T-helper 1 cell treated with Interleukin-12 subunit alpha and Interleukin-12 subunit beta and Interleukin-4 antibody, amounts not matched to agents 30 ng/mL and 1 ng/mL, for 36 hours (primary cell): ENCODE results near the gene RALGAPA2. TPM values are rescaled to one million over a fixed set of nuclear protein-coding genes. Genes with fewer than 3 reads are reported as not detected.

Experiments
- intact Hi-C: fragments of 100-400 bp; cut with micrococcal nuclease; formaldehyde crosslinking; loops from one replicate; pipeline ENCODE4 v1.15.1; 2024
- total RNA-seq: library from RNA; stranded (reverse); gene quantifications from 2 replicates; pipeline ENCODE4 v1.2.3, GENCODE V29; 2022

Gene RALGAPA2
- total RNA-seq, 1 donor from 2014 or later: 28.6 TPM

- intact Hi-C loops: no loop called here
These were observed 235.9 kb downstream of the RALGAPA2 start for GRCh38 chr20:20476504-20476903.

GRCh38 chr20:20473657-20474056 is 238.8 kb downstream of the RALGAPA2 start:
- intact Hi-C loops: no loop called here

- intact Hi-C loops: no loop called here
These were observed 239.7 kb downstream of the RALGAPA2 start for GRCh38 chr20:20472684-20473274.

- intact Hi-C loops: no loop called here
These were observed 246.0 kb downstream of the RALGAPA2 start for GRCh38 chr20:20466341-20466879.

DNA sequence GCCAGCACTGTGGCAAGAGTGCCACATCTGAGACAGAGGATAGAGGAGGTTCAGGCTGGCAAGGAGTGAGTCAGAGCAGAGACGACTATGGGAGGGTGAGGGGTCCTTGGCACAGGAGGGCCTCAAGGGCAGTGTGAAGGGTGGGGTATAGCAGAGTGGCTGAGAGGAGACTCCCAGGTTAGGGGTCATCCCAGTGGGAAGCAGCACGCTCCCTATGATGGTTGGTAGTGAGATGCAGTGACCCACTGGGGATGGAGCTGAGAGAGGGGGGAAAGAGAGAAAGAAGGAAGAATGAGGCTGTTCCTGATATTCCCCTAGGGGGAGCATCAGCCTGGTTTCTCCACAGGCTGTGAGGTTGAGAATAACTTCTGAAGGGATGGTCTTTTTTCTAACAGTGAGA is 247.2 kb downstream of the RALGAPA2 start:
- intact Hi-C loops: no loop called here

DNA sequence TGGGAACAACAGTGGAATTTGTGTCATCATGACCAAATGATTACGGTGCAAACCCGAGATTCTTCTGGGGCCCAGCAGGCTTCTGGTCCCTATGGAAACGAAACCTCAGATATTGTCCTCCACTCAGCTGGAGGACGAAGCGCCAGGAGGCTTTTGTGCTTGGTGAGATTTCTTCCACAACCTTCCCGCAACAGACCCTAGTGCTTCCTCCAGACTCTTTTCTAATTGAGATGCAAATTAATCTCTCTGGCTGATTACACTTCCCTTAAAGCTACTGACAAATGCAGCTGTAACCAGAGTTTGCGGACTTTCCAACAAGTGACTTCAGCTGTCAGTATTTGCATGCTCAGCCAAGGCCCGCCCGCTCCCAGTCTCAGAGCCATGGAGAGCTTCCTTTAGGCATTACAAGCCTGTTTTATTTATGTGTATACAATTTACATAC is 248.5 kb downstream of the RALGAPA2 start:
- intact Hi-C loops: no loop called here

DNA sequence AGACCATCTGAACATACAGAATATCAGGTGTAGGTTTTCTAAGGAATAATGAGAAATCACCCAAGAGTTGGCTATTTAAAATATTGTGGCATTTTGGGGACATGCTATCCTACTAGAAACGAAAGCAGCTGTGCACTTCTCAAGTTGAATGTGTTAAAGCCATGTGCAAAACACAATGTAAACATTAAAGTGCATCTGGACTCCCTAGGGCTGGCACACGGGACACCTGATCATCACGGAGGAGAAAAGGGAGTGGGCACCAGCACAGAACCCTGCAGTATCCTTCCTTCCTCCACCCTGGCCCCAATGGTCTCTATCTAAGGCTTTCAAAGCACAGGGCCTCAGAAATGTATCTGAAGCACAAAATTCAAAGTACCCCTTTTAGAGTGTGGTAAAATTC is 250.3 kb downstream of the RALGAPA2 start:
- intact Hi-C loops: no loop called here

DNA sequence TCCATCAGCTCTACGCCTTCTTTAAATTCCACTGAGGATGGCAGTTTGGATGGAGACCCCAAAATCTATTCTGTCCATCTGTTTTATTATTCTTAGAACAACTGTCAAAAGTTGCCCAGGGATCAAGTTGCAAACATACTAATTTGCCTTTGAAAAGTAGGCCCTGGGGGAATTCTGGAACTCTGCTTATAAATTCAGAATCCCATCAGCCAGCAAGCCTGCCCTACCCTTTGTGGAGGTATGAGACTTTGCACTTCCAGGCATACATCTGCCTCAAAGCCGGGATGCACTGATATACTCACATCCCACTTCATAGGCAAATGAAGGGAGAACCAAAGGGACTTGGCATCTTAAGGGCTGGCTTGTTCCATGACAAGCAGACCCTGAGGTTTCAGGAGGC is 250.9 kb downstream of the RALGAPA2 start:
- intact Hi-C loops: no loop called here

- intact Hi-C loops: loop anchor here (10.0 kb wide), 1 partner anchor 105 kb away; no protein-coding TSS in a partner anchor
These were observed 252.7 kb downstream of the RALGAPA2 start for GRCh38 chr20:20459726-20460125.

DNA sequence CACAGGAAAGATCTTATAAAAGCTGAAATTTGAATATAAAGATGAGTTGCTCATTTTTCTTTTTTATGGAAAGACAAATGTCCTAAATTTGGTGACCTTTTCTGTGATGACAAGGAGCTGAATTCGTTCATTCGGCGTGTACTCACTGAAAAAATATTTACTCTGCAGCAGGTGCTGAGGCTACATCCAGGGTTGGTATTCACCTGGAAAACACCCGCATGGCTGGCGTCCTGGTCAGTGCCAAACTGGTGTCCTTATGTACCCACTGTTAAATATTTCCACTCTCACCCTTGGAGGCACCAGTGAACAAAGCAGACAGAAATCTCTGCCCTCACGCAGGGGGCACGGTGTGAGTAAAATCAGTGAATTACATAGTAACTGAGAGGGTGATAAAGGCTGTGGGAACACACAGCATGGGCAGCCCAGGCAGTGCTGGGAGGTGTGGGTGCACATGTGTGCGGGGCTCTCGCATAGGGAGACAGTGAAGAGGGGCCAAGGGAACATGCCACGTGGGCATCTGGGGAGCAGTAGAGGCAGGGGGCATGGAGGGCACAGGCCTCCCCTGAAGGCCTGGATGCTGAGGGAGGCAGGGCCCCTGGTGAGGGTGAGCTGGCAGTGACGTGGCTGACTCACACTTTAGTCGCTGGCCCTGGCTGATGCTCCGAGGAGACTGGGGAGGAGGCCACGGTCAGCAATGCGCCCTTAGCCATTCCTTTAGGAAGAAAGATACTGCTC is 254.9 kb downstream of the RALGAPA2 start:
- intact Hi-C loops: loop anchor here (10.0 kb wide), 1 partner anchor 107 kb away; no protein-coding TSS in a partner anchor

- intact Hi-C loops: loop anchor here (10.0 kb wide), 1 partner anchor 108 kb away; no protein-coding TSS in a partner anchor
These were observed 255.7 kb downstream of the RALGAPA2 start for GRCh38 chr20:20456741-20457140.

GRCh38 chr20:20455926-20456325 is 256.5 kb downstream of the RALGAPA2 start:
- intact Hi-C loops: loop anchor here (10.0 kb wide), 1 partner anchor 109 kb away; no protein-coding TSS in a partner anchor

- intact Hi-C loops: loop anchor here (10.0 kb wide), 1 partner anchor 110 kb away; no protein-coding TSS in a partner anchor
These were observed 257.4 kb downstream of the RALGAPA2 start for GRCh38 chr20:20454850-20455627.

GRCh38 chr20:20454367-20454766 is 258.1 kb downstream of the RALGAPA2 start:
- intact Hi-C loops: loop anchor here (10.0 kb wide), 1 partner anchor 110 kb away; no protein-coding TSS in a partner anchor

- intact Hi-C loops: loop anchor here (2.0 to 10.0 kb wide), 2 partner anchors 39 to 113 kb away; no protein-coding TSS in a partner anchor
These were observed 260.2 kb downstream of the RALGAPA2 start for GRCh38 chr20:20452254-20452676.

- intact Hi-C loops: loop anchor here (10.0 kb wide), 1 partner anchor 114 kb away; no protein-coding TSS in a partner anchor
These were observed 261.9 kb downstream of the RALGAPA2 start for GRCh38 chr20:20450521-20450920.

- intact Hi-C loops: no loop called here
These were observed 263.6 kb downstream of the RALGAPA2 start for GRCh38 chr20:20448881-20449280.

GRCh38 chr20:20447196-20447595 is 265.2 kb downstream of the RALGAPA2 start:
- intact Hi-C loops: no loop called here

GRCh38 chr20:20446425-20447015 is 265.9 kb downstream of the RALGAPA2 start:
- intact Hi-C loops: no loop called here

- intact Hi-C loops: no loop called here
These were observed 266.4 kb downstream of the RALGAPA2 start for GRCh38 chr20:20446001-20446400.

DNA sequence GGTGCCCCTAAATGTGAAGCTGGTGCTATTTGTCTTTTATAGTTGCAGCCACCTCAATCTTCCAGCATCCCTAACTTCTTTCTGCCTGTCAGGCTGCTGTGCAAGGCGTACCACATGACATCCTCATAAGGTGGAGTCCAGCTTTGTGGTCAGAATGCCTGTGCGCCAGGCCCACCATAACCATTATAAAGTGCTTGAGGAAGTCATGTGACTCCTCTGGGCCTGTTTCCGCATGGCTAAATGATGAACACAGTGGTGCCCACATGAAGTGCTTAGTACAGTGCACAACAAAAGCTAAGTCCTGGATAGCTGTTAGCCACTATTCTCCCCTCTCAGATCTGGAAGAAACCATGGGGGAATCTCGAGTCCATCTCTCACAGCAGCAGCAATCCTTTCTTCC is 268.9 kb downstream of the RALGAPA2 start:
- intact Hi-C loops: no loop called here
